ENCODE data around the gene LAPTM5. TPM values are rescaled to one million over a fixed set of nuclear protein-coding genes. Genes with fewer than 3 reads are reported as not detected.

The LAPTM5 gene
- total RNA-seq, 1 experiment from 2014 or later, result 1.5 TPM

- BruUV-seq (replicated peaks), result no TSS peak
- H3K4me1 ChIP-seq (ENCODE audit: control insufficient read depth in 1 of 2, insufficient read depth in 2 of 2, low read length in 2 of 2), result peaks cover 4 to 23% of the 10 kb centered on the region in 2 experiments; a peak in 2 of 4 replicates
- intact Hi-C loops (cut with micrococcal nuclease), result no loop called here
- H3K79me2 ChIP-seq (ENCODE audit: insufficient read depth, low read length), result no peaks in the 10 kb centered on the region
- no peaks in the 10 kb centered on the region for H3K9me2 ChIP-seq (ENCODE audit: insufficient read depth)
- H2AFZ ChIP-seq (ENCODE audit: low read depth, low read length, poor library complexity, severe bottlenecking), result no peak overlapping the region
- H3K4me2 ChIP-seq (ENCODE audit: low read length), result no peak overlapping the region
- no peak overlapping the region for H3K9ac ChIP-seq (ENCODE audit: low read length)
- RAD21 ChIA-PET (ENCODE audit: low non-redundant PET in 1 of 2, low total read pairs in 2 of 2, uncharacterized antibody in 2 of 2, unreplicated experiment in 2 of 2), result no interaction called here
- no peaks in the 10 kb centered on the region for H3K36me3 ChIP-seq (ENCODE audit: control insufficient read depth in 1 of 2, insufficient read depth in 2 of 2, low read length in 2 of 2)
- H3K9me3 ChIP-seq (ENCODE audit: control insufficient read depth in 1 of 2, insufficient read depth in 1 of 2, low read depth in 1 of 2, low read length in 2 of 2), result no peaks in the 10 kb centered on the region
- DNase-seq (ENCODE audit: low read depth, low spot score), result no peak
- ATAC-seq, result no peak
- H3K27me3 ChIP-seq (ENCODE audit: insufficient read depth, low read length), result peaks cover 4% of the 10 kb centered on the region; the same call in 1 of the 2 replicates
- no peak overlapping the region for H3K4me3 ChIP-seq (replicated peaks in 1 of 2; ENCODE audit: low read depth in 1 of 2, low read length in 2 of 2)
- POLR2A ChIA-PET, result interaction anchor here (1.5 to 2.9 kb wide), 2 partner anchors 17 to 104 kb away, joined by 5 to 8 read pairs; no protein-coding TSS in a partner anchor
- no peak for TF ChIP-seq CEBPB (IDR thresholded peaks at IDR 0.05; ENCODE audit: low read depth)
- no peak for TF ChIP-seq JUND (IDR thresholded peaks at IDR 0.05)
- TF ChIP-seq SRF (IDR thresholded peaks at IDR 0.05; ENCODE audit: low read depth), result no peak
- no peak for TF ChIP-seq ZFX (IDR thresholded peaks at IDR 0.05)
- TF ChIP-seq EGR1 (IDR thresholded peaks at IDR 0.05; ENCODE audit: low read depth), result no peak
- TF ChIP-seq CTCF (IDR thresholded peaks at IDR 0.05 in 2 of 3, conservative IDR thresholded peaks at IDR 0.05 in 1 of 3; ENCODE audit: borderline replicate concordance in 1 of 3, insufficient read depth in 1 of 3, low read depth in 2 of 3, low read length in 2 of 3), result no peak
- CTCF ChIA-PET, result interaction anchor here (1.1 to 2.6 kb wide), 3 partner anchors 9 to 105 kb away, joined by 3 to 10 read pairs (median 3); no protein-coding TSS in a partner anchor
- no peaks in the 10 kb centered on the region for H4K20me1 ChIP-seq (ENCODE audit: insufficient read depth)
- no peak overlapping the region for H3K27ac ChIP-seq (ENCODE audit: low read depth, low read length)
Measured at GRCh38 chr1:30806381-30807317, 49.1 kb upstream of the LAPTM5 start.

Data from HCT116 (cell line).